ENCODE measurements around the gene INSR. TPM values are rescaled to one million over a fixed set of nuclear protein-coding genes. Genes with fewer than 3 reads are reported as not detected.
"Not testable (repeated sequence)": the region's sequence is repeated elsewhere in the genome, so short reads cannot be mapped to it uniquely, and the experiment has no call there.

INSR gene
- total RNA-seq, 1 donor from 2014 or later: 1.3 TPM

DNA sequence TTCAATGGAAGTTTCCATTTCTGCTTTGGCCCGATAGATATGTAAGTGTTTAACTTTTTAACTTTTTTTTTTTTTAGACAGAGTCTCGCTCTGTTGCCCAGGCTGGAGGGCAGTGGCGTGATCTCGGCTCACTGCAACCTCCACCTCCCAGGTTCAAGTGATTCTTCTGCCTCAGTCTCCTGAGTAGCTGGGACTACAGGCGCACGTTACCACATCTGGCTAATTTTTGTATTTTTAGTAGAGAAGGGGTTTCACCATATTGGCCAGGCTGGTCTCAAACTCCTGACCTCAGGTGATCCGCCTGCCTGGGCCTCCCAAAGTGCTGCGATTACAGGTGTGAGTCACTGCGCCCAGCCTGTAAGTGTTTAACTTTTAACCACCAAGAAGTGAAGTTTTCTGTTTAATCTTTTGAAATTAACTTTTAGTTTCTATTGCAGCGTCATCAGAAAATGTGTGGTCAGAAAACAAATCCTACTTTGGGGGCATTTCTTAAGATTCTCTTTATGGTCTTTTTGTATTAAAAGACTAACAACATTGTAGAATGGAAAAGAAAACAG lies 147.0 kb downstream of the INSR start:
- intact Hi-C loops (cut with micrococcal nuclease): not testable (repeated sequence)

DNA sequence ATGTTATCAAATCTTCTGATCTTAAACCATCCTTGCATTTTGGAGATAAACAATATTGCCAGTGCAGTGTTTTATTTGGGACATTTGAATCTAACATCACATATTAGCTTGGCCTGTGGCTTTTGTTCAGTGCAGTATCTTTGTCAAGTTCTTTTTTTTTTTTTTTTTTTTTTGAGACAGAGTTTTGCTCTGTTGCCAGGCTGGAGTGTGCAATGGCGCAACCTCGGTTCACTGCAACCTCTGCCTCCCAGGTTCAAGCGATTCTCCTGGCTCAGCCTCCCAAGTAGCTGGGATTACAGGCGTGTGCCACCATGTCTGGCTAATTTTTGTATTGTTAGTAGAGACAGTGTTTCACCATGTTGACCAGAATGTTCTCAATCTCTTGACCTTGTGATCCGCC lies 148.1 kb downstream of the INSR start:
- intact Hi-C loops (cut with micrococcal nuclease): not testable (repeated sequence)

DNA sequence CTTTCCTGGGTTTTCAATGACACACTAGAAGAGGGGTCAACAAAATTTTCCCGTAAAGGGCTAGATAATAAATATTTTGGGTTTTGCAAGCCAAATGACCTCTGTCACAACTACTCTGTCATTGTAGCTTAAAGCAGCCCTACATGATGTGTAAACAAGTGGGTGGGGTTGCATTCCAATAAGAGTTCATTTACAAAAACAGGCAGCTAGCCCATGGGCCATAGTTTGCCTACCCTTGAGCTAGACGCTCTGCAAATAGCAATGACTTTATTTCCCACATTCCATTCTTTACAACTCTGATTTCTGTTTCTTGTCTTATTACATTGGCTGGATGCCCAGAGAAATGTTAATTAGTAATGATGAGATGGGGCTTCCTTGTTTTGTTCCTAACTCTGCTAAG lies 148.7 kb downstream of the INSR start:
- intact Hi-C loops (cut with micrococcal nuclease): no loop called here

DNA sequence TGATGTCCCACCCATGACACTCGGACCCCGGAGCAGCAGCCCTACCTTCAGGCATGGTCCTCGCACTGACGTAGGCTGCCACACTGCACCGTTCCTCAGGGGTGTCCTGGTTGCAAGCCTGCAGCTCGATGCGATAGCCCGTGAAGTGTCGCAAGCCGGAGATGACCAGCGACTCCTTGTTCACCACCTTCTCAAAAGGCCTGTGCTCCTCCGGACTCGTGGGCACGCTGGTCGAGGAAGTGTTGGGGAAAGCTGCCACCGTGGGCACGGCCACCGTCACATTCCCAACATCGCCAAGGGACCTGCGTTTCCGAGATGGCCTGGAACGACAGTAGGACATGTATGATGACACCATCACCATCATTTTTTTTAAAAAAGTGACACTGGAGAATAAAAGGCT lies 151.4 kb downstream of the INSR start:
- intact Hi-C loops (cut with micrococcal nuclease): no loop called here

DNA sequence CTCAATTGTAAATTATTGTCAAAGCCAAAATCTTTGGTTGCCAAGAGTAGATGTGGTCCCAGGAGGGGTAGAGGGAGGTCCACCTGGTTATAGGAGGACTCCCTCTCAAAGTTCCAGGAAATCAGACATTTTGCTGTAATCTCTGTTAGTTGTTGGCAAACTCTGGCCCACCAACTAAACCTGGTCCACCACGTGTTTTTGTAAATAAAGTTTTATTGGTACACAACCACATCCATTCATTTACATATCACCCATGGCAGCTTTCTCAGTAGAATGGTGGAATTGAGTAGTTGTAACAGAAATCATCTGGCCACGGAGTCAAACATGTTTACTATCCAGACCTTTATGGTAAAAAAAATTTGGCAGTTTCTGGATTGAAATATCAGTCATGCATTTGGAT lies 154.1 kb downstream of the INSR start:
- intact Hi-C loops (cut with micrococcal nuclease): no loop called here

DNA sequence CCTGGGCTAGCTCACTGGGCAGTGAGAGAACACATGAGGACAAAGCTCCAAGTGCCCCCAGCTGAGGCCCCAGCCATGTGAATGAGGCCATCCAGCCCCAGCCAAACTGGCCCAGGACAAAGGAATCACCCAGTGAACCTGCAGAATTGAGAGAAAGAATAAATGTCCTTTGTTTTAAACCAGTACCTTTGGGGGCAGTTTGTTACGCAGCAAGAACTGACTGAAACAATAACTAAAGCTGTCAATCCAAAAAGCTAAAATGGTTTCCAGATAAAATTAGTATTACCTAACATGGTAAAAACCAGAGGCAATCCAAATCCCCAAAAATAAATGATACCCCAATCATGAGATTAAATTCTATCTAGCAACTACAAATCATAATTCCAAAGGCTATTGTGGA lies 155.1 kb downstream of the INSR start:
- intact Hi-C loops (cut with micrococcal nuclease): no loop called here

DNA sequence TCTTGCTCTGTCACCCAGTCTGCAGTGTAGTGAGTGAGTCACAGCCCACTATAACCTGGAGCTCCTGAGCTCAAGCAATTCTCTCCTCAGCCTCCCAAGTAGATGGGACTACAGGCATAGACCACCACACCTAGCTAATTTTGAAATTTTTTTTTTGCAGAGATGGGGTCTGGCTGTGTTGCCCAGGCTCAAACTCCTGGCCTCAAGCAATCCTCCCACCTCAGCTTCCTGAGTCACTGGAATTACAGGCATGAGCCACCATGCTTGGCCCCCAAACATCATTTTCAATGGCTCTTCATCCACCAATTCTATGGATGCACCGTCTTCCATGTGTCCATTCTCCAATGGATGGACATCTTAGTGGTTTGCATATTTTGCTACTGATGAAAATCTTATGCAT lies 155.8 kb downstream of the INSR start:
- intact Hi-C loops (cut with micrococcal nuclease): no loop called here

DNA sequence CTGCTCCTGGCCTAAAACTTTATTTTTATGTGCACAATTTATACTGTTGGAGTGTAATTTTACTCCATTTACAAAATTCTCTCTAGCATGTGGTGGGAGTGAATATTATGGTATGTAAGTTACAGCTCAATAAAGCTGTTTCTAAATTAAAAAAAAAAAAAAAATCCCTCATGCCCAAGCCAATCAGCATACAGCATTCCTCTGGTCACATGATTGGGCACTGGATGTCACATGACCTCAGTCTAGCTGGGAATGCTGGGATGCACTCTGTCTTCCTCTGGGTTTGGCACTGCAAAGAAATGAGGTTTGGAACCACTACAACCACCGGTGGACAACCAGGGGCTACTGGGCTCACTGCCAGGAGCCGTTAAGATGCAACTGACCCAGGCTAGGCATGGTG lies 157.1 kb downstream of the INSR start:
- intact Hi-C loops (cut with micrococcal nuclease): no loop called here

DNA sequence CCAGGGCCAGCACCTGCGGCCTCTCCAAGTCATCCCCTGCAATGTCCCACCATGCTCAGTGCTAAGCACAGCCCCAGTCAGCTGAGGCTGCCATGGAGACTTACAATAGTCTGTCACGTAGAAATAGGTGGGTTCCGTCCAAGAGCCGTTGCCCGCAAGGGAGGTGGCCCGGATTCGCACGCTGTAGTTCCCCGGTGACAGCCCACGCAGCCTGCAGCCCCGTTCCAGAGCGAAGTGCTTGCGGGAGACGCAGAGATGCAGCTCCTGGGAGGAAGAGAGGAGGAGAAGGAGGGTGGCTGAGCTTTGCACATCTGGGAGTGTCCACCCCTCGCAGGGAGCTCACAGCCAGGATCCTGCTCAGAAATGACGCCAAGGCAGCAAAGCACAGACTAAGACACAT lies 162.2 kb downstream of the INSR start:
- intact Hi-C loops (cut with micrococcal nuclease): no loop called here

DNA sequence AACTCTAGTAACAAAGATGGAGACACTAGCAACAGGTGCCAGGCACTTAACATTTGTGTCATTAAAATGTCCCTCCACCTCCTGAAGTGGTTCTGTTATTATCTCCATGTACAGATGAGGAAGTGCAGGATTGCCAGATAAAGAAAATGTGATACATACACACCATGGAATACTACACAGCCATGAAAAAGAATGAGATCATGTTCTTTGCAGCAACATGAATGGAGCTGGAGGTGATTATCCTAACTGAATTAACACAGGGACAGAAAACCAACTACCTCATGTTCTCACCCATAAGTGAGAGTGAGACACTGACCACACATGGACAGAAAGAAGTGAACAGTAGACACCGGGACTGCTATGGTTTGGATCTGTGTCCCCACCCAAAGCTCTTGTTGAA lies 164.2 kb downstream of the INSR start:
- intact Hi-C loops (cut with micrococcal nuclease): no loop called here

DNA sequence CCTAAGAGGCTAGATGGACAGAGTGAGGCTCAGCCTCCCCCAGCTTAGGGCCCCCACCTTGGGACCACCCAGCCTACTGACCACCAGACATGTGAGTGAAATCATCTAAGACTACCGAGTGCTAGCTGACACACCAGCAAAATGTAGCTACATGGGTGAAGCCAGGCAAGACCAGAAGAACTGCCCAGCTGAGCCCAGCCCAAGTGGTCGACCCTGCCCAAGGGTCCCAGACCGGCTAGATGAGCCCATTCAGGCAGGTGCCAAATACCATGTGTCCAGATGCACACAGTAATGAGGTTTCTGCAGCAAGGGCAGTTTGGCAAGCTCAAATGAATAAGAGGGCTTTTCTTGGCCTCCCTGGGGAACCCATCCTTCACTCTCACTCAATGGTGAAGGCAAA lies 168.1 kb downstream of the INSR start:
- intact Hi-C loops (cut with micrococcal nuclease): no loop called here

DNA sequence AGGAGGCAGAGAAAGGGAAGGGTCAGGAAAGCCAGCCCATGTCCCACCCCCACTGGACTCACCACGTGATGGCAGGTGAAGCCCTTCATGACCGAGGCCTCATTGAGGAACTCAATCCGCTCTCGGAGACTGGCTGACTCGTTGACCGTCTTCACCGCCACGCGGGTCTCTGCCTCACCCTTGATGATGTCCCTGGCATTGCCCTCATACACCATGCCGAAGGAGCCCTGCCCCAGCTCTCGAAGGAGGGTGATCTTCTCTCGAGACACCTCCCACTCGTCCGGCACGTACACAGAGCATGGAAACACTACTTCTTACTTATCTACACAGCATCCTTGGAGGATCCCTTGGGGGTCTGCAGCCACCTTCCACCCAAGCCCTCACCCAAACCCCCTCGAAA lies 169.0 kb downstream of the INSR start:
- intact Hi-C loops (cut with micrococcal nuclease): no loop called here

DNA sequence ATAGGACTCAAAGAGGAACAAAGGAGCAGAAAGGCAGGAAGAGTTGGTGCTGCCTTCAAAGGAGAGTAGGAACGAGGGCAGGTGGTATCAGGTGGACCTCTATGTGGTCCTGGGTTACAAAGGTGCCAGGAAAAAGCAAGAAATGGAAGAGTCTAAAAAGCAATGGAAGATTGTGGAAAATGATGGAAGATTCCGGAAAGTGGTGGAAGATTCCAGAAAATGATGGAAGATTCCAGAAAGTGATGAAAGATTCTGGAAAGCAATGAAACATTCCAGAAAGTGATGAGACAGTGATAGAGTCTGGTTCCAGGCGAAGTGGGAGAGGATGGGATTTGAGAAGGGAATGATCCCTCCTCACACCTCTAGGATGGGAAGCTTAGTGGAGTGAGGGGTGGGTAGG lies 169.4 kb downstream of the INSR start:
- intact Hi-C loops (cut with micrococcal nuclease): no loop called here

DNA sequence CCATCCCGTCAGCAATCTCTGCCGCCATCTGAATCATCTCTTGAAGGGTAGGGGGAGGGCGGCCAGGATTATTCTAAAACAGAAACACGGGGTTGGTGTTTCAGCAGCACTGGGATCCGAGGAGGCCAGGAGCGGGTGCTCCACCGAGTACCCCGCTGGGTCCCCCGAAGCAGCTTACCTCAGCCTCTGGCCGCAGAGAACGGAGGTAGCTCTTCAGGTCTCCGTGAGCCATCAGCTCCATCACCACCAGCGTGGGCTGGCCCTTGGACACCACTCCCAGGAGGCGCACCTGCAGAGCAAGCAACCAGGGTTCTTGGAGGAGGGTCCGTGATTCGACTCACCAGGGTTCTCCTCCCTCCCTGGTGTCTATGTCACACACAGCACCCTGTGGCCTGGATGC lies 171.5 kb downstream of the INSR start:
- intact Hi-C loops (cut with micrococcal nuclease): no loop called here

DNA sequence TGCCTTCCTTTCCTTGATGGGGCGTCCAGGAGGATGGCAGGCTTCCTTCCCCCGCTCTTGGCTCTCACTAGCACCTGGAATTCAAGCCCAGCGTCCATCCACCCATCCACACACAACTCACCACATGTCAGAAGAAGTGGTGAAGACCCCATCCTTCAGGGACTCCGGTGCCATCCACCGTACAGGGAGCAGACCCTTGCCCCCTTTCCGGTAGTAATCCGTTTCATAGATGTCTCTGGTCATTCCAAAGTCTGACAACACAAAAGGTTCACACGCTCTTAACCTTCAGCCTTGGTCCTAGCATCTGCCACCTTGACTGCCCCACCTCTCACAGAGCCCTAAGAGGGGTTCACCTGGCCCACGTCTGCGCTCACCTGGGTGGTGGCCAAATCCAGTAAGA lies 173.7 kb downstream of the INSR start:
- intact Hi-C loops (cut with micrococcal nuclease): no loop called here

DNA sequence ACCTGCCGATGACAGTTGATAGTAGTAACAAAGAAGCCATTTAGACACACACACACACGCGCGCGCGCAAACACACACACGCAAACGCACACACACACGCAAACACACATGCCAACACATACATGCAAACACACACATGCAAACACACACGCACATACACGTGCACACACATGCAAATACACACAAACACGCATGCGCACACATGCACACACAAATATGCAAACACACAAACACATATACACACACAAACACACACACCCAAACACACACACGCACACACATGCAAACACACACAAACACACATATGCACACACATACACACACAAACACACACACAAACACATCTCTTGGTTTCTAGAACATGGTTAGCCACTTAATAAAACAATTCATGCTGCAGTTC lies 174.6 kb downstream of the INSR start:
- intact Hi-C loops (cut with micrococcal nuclease): no loop called here

DNA sequence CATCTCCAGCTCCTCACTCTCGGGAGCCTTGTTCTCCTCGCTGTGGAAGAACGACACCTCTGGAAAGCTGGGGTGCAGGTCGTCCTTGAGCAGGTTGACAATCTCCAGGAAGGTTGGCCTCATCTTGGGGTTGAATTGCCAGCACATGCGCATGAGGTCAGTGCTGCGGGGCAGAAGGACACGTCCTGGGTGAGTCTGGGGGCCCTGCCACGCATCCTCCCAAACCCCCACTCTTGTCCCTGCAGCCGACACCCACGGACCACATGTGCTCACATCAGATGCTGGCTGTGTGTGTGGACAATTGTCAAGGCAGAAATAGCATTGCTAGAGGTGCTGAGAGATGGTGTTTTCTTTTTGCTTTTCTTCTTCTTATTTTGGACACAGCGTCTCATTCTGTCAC lies 177.0 kb downstream of the INSR start:
- intact Hi-C loops (cut with micrococcal nuclease): no loop called here

DNA sequence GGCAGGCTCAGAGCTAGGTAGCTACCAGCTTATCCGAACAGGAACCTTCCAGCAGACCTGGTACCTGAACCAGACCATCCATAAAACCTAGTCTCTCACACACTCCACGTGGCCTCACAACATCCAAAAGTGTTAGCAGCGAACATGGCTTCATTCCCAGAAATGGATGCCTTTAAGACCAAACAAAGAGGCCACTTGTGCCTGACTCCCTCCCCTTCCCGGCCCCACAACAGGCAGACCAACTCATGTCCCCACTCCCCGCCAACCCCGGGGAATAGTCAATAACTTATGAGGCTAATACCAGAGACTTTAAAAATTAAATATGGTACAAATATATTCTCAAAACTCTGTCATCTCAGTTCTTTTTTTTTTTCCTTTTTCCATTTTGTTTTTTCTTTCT lies 178.5 kb downstream of the INSR start:
- intact Hi-C loops (cut with micrococcal nuclease): no loop called here

DNA sequence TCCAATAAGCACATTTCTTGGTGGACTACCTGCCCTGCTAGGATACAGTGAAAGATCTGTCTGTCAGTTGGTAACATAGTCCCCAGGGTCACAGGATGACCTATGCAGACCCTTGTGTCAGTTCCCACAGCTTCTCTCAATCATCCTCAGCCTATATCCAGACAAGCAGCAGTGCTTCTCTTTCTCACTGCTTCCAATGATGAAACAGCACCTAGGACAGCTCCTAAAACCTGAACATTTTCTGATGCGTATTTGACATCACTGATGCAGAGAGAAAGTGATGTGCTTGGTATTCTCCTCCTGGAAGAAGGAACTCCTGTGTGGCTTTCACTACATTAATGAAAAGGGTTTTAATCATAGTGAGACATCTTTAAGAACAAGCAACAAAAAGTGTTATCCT lies 181.0 kb downstream of the INSR start:
- intact Hi-C loops (cut with micrococcal nuclease): no loop called here

DNA sequence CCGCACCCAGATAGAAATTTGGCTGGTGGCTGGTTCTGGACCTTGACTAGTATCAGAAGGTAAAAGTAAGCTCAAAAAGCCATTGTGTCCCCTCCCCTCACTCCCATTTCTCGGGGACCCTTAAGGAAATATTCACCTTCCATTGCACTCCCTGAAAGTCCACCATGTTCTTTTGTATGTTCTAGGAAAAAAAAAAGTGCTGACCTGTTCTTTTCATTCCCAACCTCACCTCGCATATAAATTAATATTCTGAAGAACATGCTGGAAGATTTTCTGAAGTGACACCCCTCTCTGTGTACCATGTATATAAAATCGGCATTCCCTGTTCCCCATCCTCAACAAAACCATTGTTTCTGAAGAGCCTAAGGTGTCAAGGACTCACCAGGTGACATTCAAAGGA lies 181.5 kb downstream of the INSR start:
- intact Hi-C loops (cut with micrococcal nuclease): no loop called here

DNA sequence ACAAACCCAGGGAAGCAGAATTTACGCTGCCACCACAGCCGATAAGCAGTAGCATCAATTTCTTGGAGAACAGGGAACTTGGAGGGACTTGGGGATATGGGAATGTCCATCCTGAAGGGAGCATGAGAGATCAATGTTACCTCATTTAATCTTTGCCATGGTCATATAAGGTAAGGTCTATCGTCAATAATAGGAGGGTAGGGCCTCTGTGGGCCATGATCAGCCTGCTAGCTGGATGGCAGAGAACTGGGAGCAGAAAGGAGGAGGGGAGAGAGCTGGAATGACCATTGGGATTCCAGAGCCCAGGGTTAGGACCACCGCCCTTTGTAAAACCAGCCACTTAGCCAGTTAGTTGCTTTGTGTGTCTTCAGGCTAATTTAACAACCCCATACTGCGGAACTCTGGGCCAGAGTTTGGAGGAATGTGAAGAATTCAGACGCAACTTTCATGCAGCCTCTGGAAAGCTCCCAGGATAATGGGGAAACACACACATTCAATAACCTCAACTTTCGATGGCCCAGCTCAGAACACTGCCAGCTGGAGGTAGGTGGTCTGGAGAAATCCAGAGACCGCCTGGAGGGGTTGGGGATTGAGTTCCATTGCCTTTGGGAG lies 184.4 kb downstream of the INSR start:
- intact Hi-C loops (cut with micrococcal nuclease): no loop called here

DNA sequence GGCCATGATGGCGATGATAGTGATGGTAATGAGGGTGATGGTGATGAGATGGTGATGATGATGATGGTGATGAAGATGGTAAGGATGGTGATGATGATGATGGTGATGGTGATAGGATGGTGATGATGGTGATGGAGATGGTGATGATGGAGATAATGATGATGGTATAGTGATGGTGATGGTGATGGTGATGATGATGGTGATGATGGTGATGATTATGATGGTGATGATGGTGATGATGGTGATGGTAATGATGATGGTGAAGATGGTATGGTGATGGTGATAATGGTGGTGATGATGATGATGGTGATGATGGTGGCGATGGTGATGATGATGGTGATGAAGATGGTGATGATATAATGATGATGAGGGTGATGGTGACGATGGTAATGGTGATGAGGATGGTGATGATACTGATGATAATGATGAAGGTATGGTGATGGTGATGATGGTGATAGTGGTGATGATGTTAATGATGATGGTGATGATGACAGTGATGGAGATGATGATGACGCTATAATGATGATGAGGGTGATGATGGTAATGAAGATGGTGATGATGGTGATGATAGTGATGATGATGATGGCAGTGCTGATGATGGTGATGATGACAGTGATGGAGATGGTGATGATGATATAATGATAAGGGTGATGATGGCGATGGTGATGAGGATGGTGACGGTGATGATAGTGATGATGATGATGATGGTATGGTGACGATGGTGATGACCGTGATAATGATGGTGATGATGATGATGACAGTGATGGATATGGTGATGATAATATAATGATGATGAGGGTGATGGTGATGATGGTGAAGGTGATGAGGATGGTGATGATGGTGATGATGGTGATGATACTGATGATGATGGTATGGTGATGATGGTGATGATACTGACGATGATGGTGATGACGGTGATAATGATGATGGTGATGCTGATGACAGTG lies 187.2 kb downstream of the INSR start:
- intact Hi-C loops (cut with micrococcal nuclease): no loop called here
